Gastrocnemius medialis (tissue), 4 donors: ENCODE data around the gene PABPN1L.

ENCODE experiments used
- POLR2A ChIP-seq, 2 donors: fragments of 450-650 bp; IDR thresholded peaks; one replicate each; pipeline ENCODE4 v1.6.1; 2017; ENCODE audit warnings: antibody characterized with exemption in 2 of 2, mild to moderate bottlenecking in 2 of 2, moderate library complexity in 2 of 2
- TF ChIP-seq, protein P1 (sequence below), 5 experiments: fragments of 450-650 bp in 3 of 5; fragments of 200-600 bp in 2 of 5; sonication (generic) in 2 of 5; IDR thresholded peaks in 4 of 5; conservative IDR thresholded peaks in 1 of 5; 1 replicate in 4 of 5; 2 replicates in 1 of 5; pipeline ENCODE4 v1.5.1; 2016 to 2019; ENCODE audit warnings: antibody characterized with exemption in 5 of 5, mild to moderate bottlenecking in 3 of 5, moderate library complexity in 3 of 5

DNA sequence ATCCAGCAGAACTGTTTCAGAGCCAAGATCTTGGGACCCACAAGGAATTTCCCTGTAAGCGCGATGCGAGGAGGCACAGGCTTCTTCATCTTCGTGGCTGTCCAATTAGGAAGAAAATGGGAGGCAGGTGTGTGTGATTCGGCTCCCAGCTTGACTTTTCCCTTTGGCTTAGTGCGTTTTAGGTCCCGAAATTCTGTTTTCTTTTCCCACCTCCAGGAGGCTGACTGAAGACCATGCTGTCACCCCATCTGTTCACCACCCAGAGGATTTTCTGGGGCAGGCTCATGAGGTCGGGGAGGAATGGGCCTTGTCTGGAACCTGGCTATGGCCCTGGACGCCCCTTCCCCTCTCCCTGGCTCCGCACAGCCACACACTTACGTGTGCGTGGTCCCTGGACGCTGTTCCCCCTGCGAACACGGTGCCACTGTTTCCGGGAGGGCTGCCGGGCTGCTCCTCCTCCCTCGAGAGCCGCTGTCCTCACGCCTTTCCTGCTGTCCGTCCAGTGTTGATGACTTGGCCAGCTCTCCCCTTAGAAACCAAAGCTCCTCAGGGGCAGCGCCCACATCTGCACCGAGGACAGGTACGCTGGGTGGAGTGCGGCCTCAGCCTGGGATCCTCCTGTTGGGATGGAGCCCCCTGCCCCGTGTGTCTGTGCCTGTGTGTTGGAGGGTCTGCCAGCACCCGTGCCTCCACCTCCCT lies 2.7 kb upstream of the PABPN1L start:
- TF ChIP-seq, protein P1, sequence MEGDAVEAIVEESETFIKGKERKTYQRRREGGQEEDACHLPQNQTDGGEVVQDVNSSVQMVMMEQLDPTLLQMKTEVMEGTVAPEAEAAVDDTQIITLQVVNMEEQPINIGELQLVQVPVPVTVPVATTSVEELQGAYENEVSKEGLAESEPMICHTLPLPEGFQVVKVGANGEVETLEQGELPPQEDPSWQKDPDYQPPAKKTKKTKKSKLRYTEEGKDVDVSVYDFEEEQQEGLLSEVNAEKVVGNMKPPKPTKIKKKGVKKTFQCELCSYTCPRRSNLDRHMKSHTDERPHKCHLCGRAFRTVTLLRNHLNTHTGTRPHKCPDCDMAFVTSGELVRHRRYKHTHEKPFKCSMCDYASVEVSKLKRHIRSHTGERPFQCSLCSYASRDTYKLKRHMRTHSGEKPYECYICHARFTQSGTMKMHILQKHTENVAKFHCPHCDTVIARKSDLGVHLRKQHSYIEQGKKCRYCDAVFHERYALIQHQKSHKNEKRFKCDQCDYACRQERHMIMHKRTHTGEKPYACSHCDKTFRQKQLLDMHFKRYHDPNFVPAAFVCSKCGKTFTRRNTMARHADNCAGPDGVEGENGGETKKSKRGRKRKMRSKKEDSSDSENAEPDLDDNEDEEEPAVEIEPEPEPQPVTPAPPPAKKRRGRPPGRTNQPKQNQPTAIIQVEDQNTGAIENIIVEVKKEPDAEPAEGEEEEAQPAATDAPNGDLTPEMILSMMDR (IDR thresholded peaks at IDR 0.05 in 4 of 5, conservative IDR thresholded peaks at IDR 0.05 in 1 of 5): no peak
- TF ChIP-seq POLR2A (IDR thresholded peaks at IDR 0.05): no peak
